A673 (cell line): ENCODE results near the gene CCDC183.

Experiments used
- EZH2 ChIP-seq: fragments of 200-600 bp; sonication (generic); IDR thresholded peaks from 2 replicates; pipeline ENCODE4 v1.6.1; 2017; ENCODE audit warnings: borderline replicate concordance, low read depth, mild to moderate bottlenecking, mixed read lengths, antibody characterized with exemption, low read length; ENCODE audit not compliant: poor library complexity, severe bottlenecking
- TF ChIP-seq, protein P1 (sequence below): fragments of 300-800, 200-600 bp; sonication (generic); conservative IDR thresholded peaks from 2 replicates; pipeline ENCODE4 v1.5.1; 2017; ENCODE audit warnings: low read depth, mild to moderate bottlenecking, antibody characterized with exemption, low read length, moderate library complexity, mixed read lengths

DNA sequence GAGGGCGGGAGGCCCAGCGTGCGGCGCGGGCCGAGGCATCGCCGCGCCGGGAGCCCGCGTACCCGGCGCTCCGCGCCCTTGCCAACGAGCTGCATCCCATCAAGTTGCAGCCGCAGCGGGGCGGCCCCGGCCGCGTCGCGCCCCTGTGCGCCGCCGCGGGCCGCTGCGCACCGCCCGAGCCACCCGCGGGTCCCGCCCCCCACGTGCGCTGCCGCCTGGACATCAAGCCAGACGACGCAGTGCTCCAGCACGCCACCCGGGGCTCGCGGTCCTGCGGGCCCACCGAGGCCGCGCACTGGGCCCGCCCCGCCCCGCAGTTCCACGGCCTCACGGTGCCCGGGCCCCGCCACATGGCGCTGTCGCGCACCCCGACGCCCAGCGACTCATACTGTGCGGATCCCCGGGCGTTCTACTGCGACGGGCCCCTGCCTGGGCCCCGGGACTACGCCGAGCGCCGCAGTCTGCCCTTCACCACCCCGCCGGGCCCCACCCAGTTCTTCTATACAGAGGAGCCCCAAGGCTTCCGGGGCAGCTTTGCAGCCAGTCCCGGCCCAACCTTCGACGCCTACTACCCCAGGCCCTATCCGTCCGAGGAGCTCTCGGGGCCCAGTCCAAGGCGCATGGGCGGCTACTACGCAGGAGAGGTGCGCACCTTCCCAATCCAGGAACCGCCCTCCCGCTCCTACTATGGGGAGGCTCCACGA is 48.8 kb downstream of the CCDC183 start:
- TF ChIP-seq, protein P1, sequence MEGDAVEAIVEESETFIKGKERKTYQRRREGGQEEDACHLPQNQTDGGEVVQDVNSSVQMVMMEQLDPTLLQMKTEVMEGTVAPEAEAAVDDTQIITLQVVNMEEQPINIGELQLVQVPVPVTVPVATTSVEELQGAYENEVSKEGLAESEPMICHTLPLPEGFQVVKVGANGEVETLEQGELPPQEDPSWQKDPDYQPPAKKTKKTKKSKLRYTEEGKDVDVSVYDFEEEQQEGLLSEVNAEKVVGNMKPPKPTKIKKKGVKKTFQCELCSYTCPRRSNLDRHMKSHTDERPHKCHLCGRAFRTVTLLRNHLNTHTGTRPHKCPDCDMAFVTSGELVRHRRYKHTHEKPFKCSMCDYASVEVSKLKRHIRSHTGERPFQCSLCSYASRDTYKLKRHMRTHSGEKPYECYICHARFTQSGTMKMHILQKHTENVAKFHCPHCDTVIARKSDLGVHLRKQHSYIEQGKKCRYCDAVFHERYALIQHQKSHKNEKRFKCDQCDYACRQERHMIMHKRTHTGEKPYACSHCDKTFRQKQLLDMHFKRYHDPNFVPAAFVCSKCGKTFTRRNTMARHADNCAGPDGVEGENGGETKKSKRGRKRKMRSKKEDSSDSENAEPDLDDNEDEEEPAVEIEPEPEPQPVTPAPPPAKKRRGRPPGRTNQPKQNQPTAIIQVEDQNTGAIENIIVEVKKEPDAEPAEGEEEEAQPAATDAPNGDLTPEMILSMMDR, result no peak
- no peak for TF ChIP-seq EZH2
